ENCODE results near the gene ZNF451.

- TF ChIP-seq CTCF (IDR thresholded peaks at IDR 0.05; ENCODE audit: extremely low read depth in 1 of 2, insufficient read depth in 1 of 2, low read depth in 1 of 2, low read length in 2 of 2) (no peak), POLR2A (IDR thresholded peaks at IDR 0.05; ENCODE audit: low read depth, low read length) (no peak), MYC (IDR thresholded peaks at IDR 0.05; ENCODE audit: low read depth, low read length) (no peak), EZH2 (IDR thresholded peaks at IDR 0.05; ENCODE audit: borderline replicate concordance, low read depth, low read length, severe bottlenecking) (no peak), POLR2AphosphoS5 (IDR thresholded peaks at IDR 0.05; ENCODE audit: insufficient read depth, low read depth, low read length) (no peak), JUN (IDR thresholded peaks at IDR 0.05; ENCODE audit: borderline replicate concordance, insufficient read depth, insufficient read length, low read depth) (no peak), MAX (IDR thresholded peaks at IDR 0.05; ENCODE audit: insufficient read depth, insufficient read length) (no peak)
These were observed 13.0 kb downstream of the ZNF451 start for GRCh38 chr6:57102976-57103375.
